ENCODE data around the gene CDKAL1. TPM values are rescaled to one million over a fixed set of nuclear protein-coding genes. Genes with fewer than 3 reads are reported as not detected.
"Not testable (repeated sequence)": the region's sequence is repeated elsewhere in the genome, so short reads cannot be mapped to it uniquely, and the experiment has no call there.

Gene CDKAL1
- total and polyA plus RNA-seq, 9 of the 15 experiments (the other 6 are each of a cell fraction or from before 2014, with no cell fraction given): 11.2 to 36.3 (median 20.1) TPM

DNA sequence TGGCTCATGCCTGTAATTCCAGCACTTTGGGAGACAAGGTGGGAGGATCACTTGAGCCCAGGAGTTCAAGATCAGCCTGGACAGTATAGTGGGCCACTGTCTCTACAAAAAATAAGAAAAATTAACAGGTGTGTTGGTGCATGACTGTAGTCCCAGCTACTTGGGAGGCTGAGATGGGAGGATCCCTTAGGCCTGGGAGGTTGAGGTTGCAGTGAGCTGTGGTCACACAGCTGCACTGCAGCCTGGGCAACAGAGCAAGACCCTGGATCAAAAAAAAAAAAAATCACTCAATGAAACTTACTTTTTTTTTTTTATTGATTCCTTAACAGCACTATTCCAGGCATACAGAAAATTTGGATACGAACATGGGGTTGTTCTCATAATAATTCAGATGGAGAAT lies 14.0 kb downstream of the CDKAL1 start:
- no peak for ATAC-seq
- H3K36me3 ChIP-seq (ENCODE audit: control insufficient read depth, insufficient read depth, low read length): peaks cover 67% of the 10 kb centered on the region
- in situ Hi-C loops (cut with MboI): no loop called here

DNA sequence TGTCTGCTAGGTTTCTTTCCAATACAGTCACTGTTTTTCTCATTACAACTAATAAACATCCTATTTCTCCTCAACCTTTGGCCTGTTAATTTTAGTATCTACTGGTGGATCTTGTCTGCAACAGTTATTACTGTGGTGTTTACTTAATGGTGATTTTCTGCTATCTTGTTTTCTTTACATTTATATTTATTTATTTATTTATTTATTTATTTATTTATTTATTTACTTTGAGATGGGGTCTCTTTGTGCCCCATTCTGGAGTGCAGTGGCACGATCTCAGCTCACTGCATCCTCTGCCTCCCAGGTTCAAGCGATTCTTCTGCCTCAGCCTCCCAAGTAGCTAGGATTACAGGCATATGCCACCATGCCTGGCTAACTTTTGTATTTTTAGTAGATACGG lies 15.1 kb downstream of the CDKAL1 start:
- H3K27me3 ChIP-seq (ENCODE audit: control insufficient read depth in 2 of 2, insufficient read depth in 2 of 2, low read length in 2 of 2); H3K4me1 ChIP-seq (replicated peaks in 1 of 2; ENCODE audit: control insufficient read depth in 2 of 2, insufficient read depth in 2 of 2, low read length in 2 of 2); H3K27ac ChIP-seq (ENCODE audit: extremely low read depth, low read depth, low read length); in situ Hi-C loops (cut with MboI); H2AFZ ChIP-seq (ENCODE audit: low read depth, low read length); ATAC-seq; intact Hi-C loops (cut with micrococcal nuclease); H3K9me1 ChIP-seq (ENCODE audit: control insufficient read depth, insufficient read depth, low read length); CTCF ChIA-PET (ENCODE audit: low intra/inter-chr PET ratio); H3K9ac ChIP-seq (ENCODE audit: insufficient read depth in 1 of 2, low read depth in 2 of 2, low read length in 2 of 2); FAIRE-seq; H4K20me1 ChIP-seq (replicated peaks; ENCODE audit: control insufficient read depth, insufficient read depth, low read length); BruUV-seq (replicated peaks); H3K9me3 ChIP-seq (replicated peaks; ENCODE audit: control insufficient read depth, insufficient read depth, low read depth, low read length); H3K4me2 ChIP-seq (ENCODE audit: insufficient read depth, low read length); DNase-seq (ENCODE audit: extremely low read depth in 1 of 4, low spot score in 3 of 4); H3K4me3 ChIP-seq: not testable (repeated sequence)
- 95% methylated on average over 3 of the region's 3 CpGs for WGBS (ENCODE audit: insufficient coverage, low coverage, missing lambda C conversion rate)
- Histone ChIP-seq H3K79me2 (ENCODE audit: control insufficient read depth, insufficient read depth, low read length) (peaks cover 11% of the 10 kb centered on the region; the same call in 1 of the 3 replicates), H3K36me3 (ENCODE audit: control insufficient read depth, insufficient read depth, low read length) (peaks cover 69% of the 10 kb centered on the region)
- POLR2A ChIA-PET: interaction anchor here (1.2 kb wide), 2 partner anchors 9 to 11 kb away, joined by 3 read pairs; no protein-coding TSS in a partner anchor

More for the DNA sequence above, 14.0 kb downstream of the CDKAL1 start:
- H3K4me1 ChIP-seq (replicated peaks in 1 of 2; ENCODE audit: control insufficient read depth in 2 of 2, insufficient read depth in 2 of 2, low read length in 2 of 2): no peaks in the 10 kb centered on the region
- H3K9me1 ChIP-seq (ENCODE audit: control insufficient read depth, insufficient read depth, low read length): no peaks in the 10 kb centered on the region
- no peak overlapping the region for H3K9ac ChIP-seq (ENCODE audit: insufficient read depth in 1 of 2, low read depth in 2 of 2, low read length in 2 of 2)
- ChIA-PET POLR2A (interaction anchor here (0.7 kb wide), 1 partner anchor 159 kb away, joined by 3 read pairs; no protein-coding TSS in a partner anchor), CTCF (ENCODE audit: low intra/inter-chr PET ratio) (no interaction called here)
- H3K27me3 ChIP-seq (ENCODE audit: control insufficient read depth in 2 of 2, insufficient read depth in 2 of 2, low read length in 2 of 2): no peaks in the 10 kb centered on the region
- H3K4me3 ChIP-seq: no peak overlapping the region
- H4K20me1 ChIP-seq (replicated peaks; ENCODE audit: control insufficient read depth, insufficient read depth, low read length): no peaks in the 10 kb centered on the region
- DNase-seq (ENCODE audit: extremely low read depth in 1 of 4, low spot score in 3 of 4): no peak
- no TSS peak for BruUV-seq (replicated peaks)
- peaks cover 2% of the 10 kb centered on the region; the same call in 1 of the 2 replicates for H3K9me3 ChIP-seq (replicated peaks; ENCODE audit: control insufficient read depth, insufficient read depth, low read depth, low read length)
- FAIRE-seq: no peak
- TF ChIP-seq PHF8 (IDR thresholded peaks at IDR 0.05; ENCODE audit: borderline replicate concordance, low read length) (no peak), ZNF274 (IDR thresholded peaks at IDR 0.05; ENCODE audit: borderline replicate concordance, low read depth, low read length) (no peak), POU5F1 (IDR thresholded peaks at IDR 0.05; ENCODE audit: borderline replicate concordance, low read depth, low read length, partially characterized antibody) (no peak), ZNF121 (CRISPR knock-in tag; conservative IDR thresholded peaks at IDR 0.05) (peak; percentile 98)
- peaks cover 12% of the 10 kb centered on the region; the same call in 2 of the 3 replicates for H3K79me2 ChIP-seq (ENCODE audit: control insufficient read depth, insufficient read depth, low read length)
- H2AFZ ChIP-seq (ENCODE audit: low read depth, low read length): no peak overlapping the region
- no peak overlapping the region for H3K4me2 ChIP-seq (ENCODE audit: insufficient read depth, low read length)
- intact Hi-C loops (cut with micrococcal nuclease): no loop called here
- WGBS (ENCODE audit: insufficient coverage, low coverage, missing lambda C conversion rate): 100% methylated on average over 1 of the region's 1 CpG
- H3K27ac ChIP-seq (ENCODE audit: extremely low read depth, low read depth, low read length): no peak overlapping the region

Data from K562 (cell line).